ENCODE results near the gene SALL3.

SALL3 gene

DNA sequence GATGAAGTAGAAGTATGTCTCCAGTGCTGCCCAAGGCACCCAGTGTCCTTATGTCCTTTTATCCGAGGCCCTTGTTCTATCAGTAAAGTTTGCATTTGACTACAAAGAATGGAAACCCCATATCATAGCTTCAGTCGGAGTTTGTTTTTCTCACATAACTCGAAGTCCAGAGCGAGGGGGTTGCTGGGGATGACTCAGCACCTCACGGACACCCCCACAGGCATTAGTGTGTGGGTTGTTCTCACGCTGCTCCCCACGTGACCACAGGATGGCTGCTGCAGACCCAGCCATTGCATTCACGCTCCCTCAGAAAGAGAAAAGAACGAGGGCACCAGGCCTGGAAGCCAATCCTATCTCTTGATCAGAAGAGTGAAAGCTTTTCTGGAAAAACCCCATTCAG lies 27.8 kb downstream of the SALL3 start:
- no peak for ATAC-seq
- no peak for TF ChIP-seq PPARA (CRISPR knock-in tag; IDR thresholded peaks at IDR 0.05; ENCODE audit: borderline replicate concordance)
- TF ChIP-seq ZNF8 (CRISPR knock-in tag; IDR thresholded peaks at IDR 0.05) = no peak

DNA sequence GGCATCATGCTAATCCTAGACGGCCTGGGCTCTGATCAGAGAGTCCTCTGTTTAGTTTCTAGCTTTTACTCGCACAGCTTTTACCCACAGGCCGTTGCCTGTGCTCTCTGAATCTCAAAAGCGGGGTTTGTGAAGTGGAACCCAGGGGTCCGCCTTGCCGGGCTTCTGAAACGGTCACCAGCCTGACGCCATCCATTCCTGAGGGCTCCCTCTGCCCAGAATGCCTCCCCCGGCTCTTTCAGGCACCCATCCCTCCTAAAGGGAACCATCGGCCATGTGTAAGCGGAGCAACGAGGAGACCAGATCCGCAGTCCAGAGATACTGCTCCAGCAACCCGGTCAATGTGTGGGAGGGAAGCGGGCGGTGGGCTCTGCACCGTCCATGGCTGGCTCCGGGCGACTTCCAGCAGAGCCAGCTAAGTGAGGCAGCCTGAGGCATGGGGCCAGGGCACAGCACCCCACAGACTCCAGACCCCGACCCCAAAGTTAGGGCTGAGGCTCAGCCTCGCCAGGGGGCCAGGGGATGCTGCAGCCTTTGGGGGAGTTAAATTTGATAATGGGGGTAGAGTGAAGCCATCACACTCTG lies 28.8 kb downstream of the SALL3 start:
- TF ChIP-seq TCF4 (CRISPR knock-in tag; IDR thresholded peaks at IDR 0.05; ENCODE audit: borderline replicate concordance) (no peak), TOX (CRISPR knock-in tag; IDR thresholded peaks at IDR 0.05; ENCODE audit: borderline replicate concordance) (no peak), RARB (CRISPR knock-in tag; IDR thresholded peaks at IDR 0.05) (no peak), ISL1 (CRISPR knock-in tag; IDR thresholded peaks at IDR 0.05) (no peak), ZFP3 (CRISPR knock-in tag; IDR thresholded peaks at IDR 0.05) (no peak), ZNF8 (CRISPR knock-in tag; IDR thresholded peaks at IDR 0.05) (no peak), SNAI2 (CRISPR knock-in tag; IDR thresholded peaks at IDR 0.05) (no peak), ZNF70 (CRISPR knock-in tag; IDR thresholded peaks at IDR 0.05) (no peak), ZFP30 (CRISPR knock-in tag; IDR thresholded peaks at IDR 0.05) (no peak)
- TF ChIP-seq, protein P1, sequence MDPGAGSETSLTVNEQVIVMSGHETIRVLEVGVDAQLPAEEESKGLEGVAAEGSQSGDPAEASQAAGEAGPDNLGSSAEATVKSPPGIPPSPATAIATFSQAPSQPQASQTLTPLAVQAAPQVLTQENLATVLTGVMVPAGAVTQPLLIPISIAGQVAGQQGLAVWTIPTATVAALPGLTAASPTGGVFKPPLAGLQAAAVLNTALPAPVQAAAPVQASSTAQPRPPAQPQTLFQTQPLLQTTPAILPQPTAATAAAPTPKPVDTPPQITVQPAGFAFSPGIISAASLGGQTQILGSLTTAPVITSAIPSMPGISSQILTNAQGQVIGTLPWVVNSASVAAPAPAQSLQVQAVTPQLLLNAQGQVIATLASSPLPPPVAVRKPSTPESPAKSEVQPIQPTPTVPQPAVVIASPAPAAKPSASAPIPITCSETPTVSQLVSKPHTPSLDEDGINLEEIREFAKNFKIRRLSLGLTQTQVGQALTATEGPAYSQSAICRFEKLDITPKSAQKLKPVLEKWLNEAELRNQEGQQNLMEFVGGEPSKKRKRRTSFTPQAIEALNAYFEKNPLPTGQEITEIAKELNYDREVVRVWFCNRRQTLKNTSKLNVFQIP (CRISPR knock-in tag; IDR thresholded peaks at IDR 0.05; ENCODE audit: borderline replicate concordance, low read depth) = no peak
- TF ChIP-seq, protein P2, sequence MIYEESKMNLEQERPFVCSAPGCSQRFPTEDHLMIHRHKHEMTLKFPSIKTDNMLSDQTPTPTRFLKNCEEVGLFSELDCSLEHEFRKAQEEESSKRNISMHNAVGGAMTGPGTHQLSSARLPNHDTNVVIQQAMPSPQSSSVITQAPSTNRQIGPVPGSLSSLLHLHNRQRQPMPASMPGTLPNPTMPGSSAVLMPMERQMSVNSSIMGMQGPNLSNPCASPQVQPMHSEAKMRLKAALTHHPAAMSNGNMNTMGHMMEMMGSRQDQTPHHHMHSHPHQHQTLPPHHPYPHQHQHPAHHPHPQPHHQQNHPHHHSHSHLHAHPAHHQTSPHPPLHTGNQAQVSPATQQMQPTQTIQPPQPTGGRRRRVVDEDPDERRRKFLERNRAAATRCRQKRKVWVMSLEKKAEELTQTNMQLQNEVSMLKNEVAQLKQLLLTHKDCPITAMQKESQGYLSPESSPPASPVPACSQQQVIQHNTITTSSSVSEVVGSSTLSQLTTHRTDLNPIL (CRISPR knock-in tag; IDR thresholded peaks at IDR 0.05; ENCODE audit: low read depth) = no peak
- TF ChIP-seq, protein P3, sequence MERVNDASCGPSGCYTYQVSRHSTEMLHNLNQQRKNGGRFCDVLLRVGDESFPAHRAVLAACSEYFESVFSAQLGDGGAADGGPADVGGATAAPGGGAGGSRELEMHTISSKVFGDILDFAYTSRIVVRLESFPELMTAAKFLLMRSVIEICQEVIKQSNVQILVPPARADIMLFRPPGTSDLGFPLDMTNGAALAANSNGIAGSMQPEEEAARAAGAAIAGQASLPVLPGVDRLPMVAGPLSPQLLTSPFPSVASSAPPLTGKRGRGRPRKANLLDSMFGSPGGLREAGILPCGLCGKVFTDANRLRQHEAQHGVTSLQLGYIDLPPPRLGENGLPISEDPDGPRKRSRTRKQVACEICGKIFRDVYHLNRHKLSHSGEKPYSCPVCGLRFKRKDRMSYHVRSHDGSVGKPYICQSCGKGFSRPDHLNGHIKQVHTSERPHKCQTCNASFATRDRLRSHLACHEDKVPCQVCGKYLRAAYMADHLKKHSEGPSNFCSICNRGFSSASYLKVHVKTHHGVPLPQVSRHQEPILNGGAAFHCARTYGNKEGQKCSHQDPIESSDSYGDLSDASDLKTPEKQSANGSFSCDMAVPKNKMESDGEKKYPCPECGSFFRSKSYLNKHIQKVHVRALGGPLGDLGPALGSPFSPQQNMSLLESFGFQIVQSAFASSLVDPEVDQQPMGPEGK (CRISPR knock-in tag; IDR thresholded peaks at IDR 0.05; ENCODE audit: borderline replicate concordance) = no peak
- TF ChIP-seq, protein P4, sequence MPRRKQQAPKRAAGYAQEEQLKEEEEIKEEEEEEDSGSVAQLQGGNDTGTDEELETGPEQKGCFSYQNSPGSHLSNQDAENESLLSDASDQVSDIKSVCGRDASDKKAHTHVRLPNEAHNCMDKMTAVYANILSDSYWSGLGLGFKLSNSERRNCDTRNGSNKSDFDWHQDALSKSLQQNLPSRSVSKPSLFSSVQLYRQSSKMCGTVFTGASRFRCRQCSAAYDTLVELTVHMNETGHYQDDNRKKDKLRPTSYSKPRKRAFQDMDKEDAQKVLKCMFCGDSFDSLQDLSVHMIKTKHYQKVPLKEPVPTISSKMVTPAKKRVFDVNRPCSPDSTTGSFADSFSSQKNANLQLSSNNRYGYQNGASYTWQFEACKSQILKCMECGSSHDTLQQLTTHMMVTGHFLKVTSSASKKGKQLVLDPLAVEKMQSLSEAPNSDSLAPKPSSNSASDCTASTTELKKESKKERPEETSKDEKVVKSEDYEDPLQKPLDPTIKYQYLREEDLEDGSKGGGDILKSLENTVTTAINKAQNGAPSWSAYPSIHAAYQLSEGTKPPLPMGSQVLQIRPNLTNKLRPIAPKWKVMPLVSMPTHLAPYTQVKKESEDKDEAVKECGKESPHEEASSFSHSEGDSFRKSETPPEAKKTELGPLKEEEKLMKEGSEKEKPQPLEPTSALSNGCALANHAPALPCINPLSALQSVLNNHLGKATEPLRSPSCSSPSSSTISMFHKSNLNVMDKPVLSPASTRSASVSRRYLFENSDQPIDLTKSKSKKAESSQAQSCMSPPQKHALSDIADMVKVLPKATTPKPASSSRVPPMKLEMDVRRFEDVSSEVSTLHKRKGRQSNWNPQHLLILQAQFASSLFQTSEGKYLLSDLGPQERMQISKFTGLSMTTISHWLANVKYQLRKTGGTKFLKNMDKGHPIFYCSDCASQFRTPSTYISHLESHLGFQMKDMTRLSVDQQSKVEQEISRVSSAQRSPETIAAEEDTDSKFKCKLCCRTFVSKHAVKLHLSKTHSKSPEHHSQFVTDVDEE (CRISPR knock-in tag; IDR thresholded peaks at IDR 0.05) = no peak
- ATAC-seq = no peak

DNA sequence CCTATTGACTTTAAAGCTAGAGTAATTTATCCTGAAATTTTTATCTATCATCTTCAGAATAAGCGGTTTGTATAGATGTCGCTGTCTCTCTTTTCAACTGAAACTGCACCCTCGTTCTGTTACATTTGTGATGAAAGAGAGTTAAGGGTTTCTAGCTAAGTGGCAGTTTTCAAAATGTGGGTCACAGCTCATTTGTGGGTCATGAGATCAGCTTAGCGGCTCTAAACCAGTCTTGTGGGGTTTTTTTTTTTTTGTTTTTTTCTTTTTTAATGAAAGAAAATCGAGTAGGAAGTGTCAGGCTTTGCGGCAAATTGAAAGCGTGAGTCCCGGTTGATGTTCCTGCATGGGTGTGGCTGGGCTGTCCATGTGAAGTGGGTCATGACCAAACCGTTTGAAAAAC lies 31.2 kb downstream of the SALL3 start:
- TF ChIP-seq ZNF565 (CRISPR knock-in tag; conservative IDR thresholded peaks at IDR 0.05; ENCODE audit: low read depth) = no peak
- TF ChIP-seq OSR1 (CRISPR knock-in tag; IDR thresholded peaks at IDR 0.05) = no peak
- TF ChIP-seq ZNF8 (CRISPR knock-in tag; IDR thresholded peaks at IDR 0.05) = no peak
- TF ChIP-seq TCF4 (CRISPR knock-in tag; IDR thresholded peaks at IDR 0.05; ENCODE audit: borderline replicate concordance) = no peak
- no peak for TF ChIP-seq TOX (CRISPR knock-in tag; IDR thresholded peaks at IDR 0.05; ENCODE audit: borderline replicate concordance)
- TF ChIP-seq, protein P3 (CRISPR knock-in tag; IDR thresholded peaks at IDR 0.05; ENCODE audit: borderline replicate concordance) = no peak

DNA sequence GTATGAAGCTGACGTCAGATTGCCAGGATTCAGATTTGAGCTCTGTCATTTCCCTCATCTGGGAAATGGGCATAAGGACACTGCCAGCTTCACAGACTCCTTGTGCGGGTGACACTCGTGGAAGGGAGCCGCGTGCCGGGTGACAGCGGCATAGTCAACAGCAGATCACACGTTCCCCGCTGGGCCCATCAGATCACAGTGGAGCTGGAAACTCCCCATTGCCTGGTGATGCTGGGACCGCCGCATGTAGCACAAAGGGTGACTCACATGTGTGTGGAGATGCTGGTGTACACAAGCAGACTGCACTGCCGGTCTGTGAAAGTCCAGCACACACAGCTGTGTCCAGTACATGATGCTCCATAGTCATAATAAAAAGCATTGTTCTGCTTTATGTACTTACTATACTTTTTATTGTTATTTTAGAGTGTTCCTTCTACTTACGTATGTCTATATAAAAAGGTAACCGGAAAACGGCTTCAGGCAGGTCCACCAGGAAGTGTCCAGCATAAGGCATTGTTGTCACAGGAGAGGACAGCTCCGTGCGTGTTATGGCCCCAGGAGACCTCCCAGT lies 31.8 kb downstream of the SALL3 start:
- TF ChIP-seq SNAI2 (CRISPR knock-in tag; IDR thresholded peaks at IDR 0.05) (no peak), ZNF565 (CRISPR knock-in tag; conservative IDR thresholded peaks at IDR 0.05; ENCODE audit: low read depth) (no peak), GLIS3 (CRISPR knock-in tag; IDR thresholded peaks at IDR 0.05) (no peak), BACH2 (CRISPR knock-in tag; IDR thresholded peaks at IDR 0.05; ENCODE audit: borderline replicate concordance) (no peak), ZFP30 (CRISPR knock-in tag; IDR thresholded peaks at IDR 0.05) (no peak), ZNF8 (CRISPR knock-in tag; IDR thresholded peaks at IDR 0.05) (no peak), ISL1 (CRISPR knock-in tag; IDR thresholded peaks at IDR 0.05) (no peak)
- TF ChIP-seq, protein P5, sequence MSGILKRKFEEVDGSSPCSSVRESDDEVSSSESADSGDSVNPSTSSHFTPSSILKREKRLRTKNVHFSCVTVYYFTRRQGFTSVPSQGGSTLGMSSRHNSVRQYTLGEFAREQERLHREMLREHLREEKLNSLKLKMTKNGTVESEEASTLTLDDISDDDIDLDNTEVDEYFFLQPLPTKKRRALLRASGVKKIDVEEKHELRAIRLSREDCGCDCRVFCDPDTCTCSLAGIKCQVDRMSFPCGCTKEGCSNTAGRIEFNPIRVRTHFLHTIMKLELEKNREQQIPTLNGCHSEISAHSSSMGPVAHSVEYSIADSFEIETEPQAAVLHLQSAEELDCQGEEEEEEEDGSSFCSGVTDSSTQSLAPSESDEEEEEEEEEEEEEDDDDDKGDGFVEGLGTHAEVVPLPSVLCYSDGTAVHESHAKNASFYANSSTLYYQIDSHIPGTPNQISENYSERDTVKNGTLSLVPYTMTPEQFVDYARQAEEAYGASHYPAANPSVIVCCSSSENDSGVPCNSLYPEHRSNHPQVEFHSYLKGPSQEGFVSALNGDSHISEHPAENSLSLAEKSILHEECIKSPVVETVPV (CRISPR knock-in tag; IDR thresholded peaks at IDR 0.05) = no peak
- ATAC-seq = 0 out of 3 replicates have a peak, but pooled peaks have one; percentile 24

More for the DNA sequence above, 31.2 kb downstream of the SALL3 start:
- no peak for ATAC-seq
